NCI-H446 (cell line): ENCODE results near the gene AREG.

Experiments used
- DNase-seq, 2 experiments: peaks; one replicate each; lab custom pipeline; 2025; lab: John Stamatoyannopoulos, UW

Gene AREG

GRCh38 chr4:74463123-74463522 is 18.2 kb downstream of the AREG start:
- DNase-seq, result no peak

- DNase-seq, result no peak
These were observed 19.4 kb downstream of the AREG start for GRCh38 chr4:74464291-74464690.

- DNase-seq, result no peak
These were observed 21.3 kb downstream of the AREG start for GRCh38 chr4:74466242-74466641.

- DNase-seq, result no peak
These were observed 26.3 kb downstream of the AREG start for GRCh38 chr4:74471264-74471663.

DNA sequence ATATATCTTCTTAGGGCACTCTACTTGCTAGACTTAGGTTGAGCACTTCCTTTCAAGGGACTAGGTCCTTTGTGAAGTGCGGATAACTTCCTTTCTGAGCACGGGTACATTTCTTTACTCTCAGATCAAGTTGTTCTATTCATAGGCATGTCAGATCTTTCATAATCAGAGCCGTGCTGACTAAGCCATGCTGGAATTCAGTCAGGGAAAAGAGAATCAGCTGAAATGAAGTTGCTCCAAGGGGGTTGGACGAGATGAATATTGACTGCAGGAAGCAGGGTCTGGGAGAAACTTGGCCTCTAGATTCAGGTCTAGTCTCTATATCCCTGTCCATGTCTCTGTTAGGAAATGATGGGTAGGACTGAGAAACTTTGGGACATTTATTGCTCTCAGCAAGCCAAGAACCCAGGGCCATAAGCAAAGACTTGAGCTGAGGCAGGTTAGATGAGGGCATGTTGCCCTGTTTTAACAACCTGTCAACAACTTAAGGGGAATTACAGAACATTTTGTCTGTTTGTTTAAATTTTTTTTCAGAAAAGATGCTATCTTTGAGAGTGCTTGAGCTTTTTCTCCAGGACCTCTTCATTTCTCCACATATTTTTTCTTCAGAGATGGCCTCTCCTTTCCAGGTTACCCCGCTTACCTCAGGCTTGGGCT is 28.3 kb downstream of the AREG start:
- DNase-seq, result no peak

DNA sequence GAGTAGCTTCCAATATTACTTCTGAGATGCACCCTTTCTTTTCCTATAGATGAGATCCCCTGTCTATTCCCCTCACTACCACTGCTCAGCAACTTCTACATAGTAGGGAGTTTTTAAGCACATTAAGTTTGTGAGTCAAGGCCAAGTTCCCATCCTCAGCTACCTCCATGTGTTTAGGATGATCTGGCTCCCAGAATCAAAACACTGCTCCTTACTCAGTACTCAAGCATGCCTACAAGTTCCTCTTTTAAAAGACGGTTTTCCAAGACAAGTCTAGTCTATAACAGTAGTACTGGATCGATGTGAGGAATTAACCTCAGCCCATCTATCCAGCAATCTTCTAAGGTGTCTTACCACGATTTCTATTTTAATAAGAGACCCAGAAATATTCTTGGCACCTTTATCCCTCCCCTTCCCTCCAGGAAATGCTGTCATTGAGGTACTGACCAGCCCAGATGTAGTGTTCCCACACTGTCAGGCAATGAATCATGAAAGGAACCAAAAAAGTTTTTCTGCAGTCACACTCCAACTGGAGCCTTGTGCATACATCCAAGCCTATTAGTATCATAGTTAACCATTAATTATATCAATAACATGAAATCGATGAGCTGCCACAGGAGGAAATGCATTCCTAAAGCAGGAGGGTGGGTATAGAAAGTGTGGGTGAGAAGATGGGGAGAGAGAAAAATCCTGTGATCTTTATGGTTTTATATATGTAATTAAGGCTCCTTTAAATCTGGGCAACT is 29.6 kb downstream of the AREG start:
- no peak for DNase-seq

GRCh38 chr4:74475091-74475800 is 30.3 kb downstream of the AREG start:
- no peak for DNase-seq

- no peak for DNase-seq
These were observed 31.0 kb downstream of the AREG start for GRCh38 chr4:74475946-74476345.

- no peak for DNase-seq
These were observed 34.1 kb downstream of the AREG start for GRCh38 chr4:74479009-74479408.

GRCh38 chr4:74480267-74480666 is 35.3 kb downstream of the AREG start:
- DNase-seq, result no peak

DNA sequence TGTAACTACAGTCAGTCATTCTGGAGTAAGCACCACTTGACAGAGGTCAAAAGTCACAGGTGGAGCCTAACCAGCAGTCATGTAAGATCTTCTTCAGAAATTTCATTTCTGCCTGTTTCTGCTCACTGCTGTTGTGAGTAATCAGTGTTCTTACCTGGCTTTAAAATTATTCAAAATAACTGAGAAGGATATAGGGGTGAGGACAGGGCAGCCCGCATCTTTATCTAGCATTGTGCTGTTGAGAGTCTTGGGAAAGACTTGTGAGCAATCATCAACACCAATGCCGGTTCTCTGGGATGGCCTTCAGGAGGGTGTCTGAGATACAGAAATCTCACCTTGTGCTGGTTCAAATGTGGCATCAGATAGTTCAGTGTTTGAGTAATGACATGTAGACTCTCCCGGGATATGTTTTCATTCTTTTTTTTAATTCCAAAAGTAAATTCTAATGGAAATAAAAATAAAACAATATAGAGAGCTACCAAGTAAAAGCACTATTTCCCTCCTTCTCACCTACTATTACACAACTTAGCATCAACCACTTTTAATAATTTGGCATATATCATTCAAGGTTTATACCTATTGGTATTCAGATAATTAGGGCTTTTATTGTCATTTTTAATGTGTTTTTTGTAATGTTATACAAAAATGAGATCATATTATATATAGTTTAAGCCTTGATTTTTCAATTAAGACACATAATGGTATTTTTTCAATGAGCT is 37.1 kb downstream of the AREG start:
- DNase-seq, result no peak

GRCh38 chr4:74483226-74483911 is 38.4 kb downstream of the AREG start:
- DNase-seq, result peak in 1 of 2 experiments; percentile 48

- DNase-seq, result no peak
These were observed 42.0 kb downstream of the AREG start for GRCh38 chr4:74486905-74487304.

- DNase-seq, result no peak
These were observed 42.8 kb downstream of the AREG start for GRCh38 chr4:74487771-74488170.

GRCh38 chr4:74490736-74491135 is 45.8 kb downstream of the AREG start:
- no peak for DNase-seq

DNA sequence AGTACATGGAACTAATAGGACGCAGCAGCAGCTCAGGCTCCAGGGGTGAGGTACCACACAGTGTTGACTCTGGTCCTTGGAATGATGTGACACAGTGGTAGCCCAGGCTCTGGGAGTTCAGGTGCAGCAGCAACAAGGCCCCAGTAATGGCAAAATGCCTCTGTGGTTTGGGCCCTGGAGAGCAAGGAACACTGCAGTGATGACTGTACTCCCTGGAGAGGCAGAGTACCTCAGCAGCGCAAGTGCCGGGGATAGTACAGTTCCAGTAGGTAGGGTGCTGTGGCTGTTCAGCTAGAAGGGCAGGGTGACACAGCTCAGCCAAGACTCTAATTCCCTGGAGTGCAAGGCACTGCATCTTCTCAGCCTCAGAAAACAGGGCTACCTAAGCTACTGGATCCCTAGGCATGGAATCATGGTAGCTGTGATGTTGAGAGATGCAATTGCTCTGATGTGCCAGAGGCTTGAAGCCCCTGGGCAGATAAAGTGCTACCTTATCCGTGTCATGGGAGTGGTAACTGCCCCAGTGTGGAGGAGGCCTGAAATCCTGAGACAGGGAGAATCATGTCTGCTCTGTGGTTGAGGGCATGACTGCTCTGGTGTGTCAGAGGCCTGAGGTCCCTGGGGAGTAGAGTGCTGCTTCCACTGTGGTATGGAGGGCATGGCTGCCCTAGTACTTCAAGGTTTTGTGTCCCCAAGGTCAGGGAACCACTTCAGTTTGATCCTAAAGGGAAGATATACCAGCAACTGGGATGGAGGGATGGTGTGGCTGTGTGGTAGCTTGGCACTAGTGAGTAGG is 55.2 kb downstream of the AREG start:
- DNase-seq, result no peak

DNA sequence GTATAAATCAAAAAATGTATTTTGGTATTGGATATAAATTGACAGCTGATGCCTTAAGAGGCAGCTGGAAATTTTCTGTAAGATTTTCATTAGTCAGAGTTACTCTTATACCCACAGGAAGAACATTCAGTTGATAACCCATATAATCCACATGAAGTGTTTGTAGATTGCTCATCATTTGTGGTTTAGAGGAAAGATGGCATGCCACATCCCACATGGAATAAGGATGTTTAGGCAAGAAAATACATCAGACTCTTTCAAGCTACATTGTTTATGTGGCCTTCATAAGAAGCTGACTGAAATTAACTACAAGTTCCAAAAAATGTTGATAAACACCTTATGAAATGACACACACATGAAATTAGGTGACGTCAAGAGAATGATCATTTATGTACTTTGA is 56.6 kb downstream of the AREG start:
- no peak for DNase-seq

DNA sequence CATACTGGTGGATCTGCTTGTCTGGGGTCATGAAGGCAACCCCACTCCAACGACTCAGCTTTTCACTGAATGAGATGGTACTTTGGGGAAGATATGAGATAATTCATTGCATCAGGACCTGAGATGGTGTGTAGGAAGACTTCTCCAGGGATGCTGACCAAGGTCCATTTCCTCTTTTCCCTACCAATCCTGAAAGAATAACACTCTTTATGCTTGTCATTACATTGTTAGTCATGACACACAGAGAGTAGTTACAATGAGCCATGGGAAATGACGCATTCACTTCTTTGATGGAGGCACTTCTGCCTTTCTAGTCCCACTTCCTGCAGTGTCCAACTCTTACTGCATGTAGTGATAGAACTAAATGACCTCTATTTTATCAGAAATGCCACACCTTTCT is 58.6 kb downstream of the AREG start:
- no peak for DNase-seq

DNA sequence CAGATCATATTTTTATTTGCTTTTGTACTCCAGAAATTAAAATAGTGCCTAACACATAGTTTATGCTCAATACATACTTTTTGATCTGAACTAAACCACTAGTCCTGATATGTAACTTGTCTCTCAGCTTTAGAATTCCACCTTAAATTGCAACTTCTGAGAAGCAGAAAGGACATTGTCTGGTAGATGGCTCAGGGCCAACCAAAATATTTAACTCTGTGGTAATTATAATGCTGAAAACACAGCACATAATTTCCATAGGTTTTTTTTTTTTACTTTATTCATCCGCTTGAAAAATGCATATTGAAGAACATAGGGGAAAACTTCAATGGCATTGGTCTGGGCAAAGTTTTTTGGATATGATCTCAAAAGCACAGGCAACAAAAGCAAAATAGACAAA is 59.3 kb downstream of the AREG start:
- DNase-seq, result no peak
